GM20431 (cell line): ENCODE data around the gene TRNP1.

ENCODE experiments used
- in situ Hi-C: fragments of 300-500 bp; cut with MseI, MboI; formaldehyde crosslinking; loops from one replicate; pipeline ENCODE4 v1.15.0; 2020; ENCODE audit warnings: low sequenced_read_pairs; ENCODE audit not compliant: unreplicated experiment

TRNP1 gene

DNA sequence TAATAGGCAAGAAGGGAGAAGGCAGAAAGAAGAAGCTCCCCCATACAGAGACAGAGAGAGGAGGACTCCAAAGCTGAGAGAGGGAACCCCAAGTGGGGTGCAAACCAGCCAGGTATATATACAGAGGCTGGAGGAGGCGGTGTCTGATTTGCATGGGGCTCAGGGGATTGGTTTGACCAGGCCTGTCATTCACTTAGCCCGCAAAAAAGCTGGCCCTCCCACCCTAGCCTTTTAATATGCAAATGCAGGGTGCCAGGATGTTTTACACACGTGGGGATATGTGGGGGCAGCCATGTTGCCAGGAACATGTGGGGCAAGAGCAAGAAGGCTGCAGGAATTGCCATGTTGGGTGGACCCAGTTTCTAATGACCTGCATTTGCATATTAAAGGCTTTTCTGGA is 56.1 kb downstream of the TRNP1 start:
- in situ Hi-C loops, result loop anchor here (10.0 kb wide), 1 partner anchor 45 kb away; no protein-coding TSS in a partner anchor
